ENCODE measurements around the gene CDK5R1.
A peak's percentile ranks its signal among the peaks of the same experiment; 100 is the strongest.
"Not testable (repeated sequence)": the region's sequence is repeated elsewhere in the genome, so short reads cannot be mapped to it uniquely, and the experiment has no call there.

CDK5R1 gene

DNA sequence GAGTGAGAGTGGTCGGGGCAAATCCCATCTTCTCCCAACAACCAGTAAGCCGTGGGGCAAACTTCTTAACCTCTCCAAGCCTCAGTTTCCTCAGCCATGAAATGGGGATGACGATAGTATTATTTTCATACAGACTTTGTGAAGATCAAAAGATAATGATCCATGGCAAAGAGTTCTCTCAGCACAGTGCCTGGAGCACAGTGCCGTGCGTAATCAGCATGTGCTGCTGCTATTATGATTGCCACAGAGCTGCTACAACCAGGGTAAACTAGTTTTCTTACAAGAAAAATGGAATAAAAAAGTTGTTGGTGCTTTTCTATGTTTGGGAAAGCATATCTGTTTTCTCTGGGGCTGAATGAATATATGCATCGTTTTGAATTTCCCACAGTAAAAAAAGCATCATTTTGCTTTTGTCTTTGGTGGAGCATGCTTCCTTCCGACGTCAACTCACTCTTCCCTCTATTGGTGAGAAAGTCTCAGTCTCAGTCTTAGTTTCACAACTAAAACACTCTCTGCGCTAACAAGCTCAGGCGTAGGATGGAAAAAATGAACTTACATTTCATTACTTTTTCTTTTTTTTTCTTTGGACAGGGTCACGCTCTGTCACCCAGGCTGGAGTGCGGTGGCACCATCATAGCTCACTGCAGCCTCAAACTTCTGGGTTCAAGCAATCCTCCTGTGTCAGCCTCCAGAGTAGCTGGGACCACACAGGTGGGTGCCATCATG lies 37.2 kb downstream of the CDK5R1 start:
- no peak for DNase-seq (ENCODE audit: low read depth)
- H3K4me3 ChIP-seq (ENCODE audit: control insufficient read depth, low read depth, low read length): no peak overlapping the region
- TF ChIP-seq, protein P1, sequence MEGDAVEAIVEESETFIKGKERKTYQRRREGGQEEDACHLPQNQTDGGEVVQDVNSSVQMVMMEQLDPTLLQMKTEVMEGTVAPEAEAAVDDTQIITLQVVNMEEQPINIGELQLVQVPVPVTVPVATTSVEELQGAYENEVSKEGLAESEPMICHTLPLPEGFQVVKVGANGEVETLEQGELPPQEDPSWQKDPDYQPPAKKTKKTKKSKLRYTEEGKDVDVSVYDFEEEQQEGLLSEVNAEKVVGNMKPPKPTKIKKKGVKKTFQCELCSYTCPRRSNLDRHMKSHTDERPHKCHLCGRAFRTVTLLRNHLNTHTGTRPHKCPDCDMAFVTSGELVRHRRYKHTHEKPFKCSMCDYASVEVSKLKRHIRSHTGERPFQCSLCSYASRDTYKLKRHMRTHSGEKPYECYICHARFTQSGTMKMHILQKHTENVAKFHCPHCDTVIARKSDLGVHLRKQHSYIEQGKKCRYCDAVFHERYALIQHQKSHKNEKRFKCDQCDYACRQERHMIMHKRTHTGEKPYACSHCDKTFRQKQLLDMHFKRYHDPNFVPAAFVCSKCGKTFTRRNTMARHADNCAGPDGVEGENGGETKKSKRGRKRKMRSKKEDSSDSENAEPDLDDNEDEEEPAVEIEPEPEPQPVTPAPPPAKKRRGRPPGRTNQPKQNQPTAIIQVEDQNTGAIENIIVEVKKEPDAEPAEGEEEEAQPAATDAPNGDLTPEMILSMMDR (IDR thresholded peaks at IDR 0.05; ENCODE audit: control insufficient read depth, insufficient read depth, low read depth, low read length, missing control alignments): no peak

DNA sequence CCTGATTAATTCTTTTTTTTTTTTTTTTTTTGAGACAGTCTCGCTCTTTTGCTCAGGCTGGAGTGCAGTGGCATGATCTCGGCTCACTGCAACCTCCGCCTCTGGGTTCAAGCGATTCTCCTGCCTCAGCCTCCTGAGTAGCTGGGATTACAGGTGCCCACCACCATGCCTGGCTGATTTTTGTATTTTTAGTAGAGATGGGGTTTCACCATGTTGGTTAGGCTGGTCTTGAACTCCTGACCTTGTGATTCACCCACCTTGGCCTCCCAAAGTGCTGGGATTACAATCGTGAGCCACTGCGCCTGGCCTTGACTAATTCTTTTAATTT lies 37.7 kb downstream of the CDK5R1 start:
- H3K4me3 ChIP-seq (ENCODE audit: control insufficient read depth, low read depth, low read length); DNase-seq (ENCODE audit: low read depth): not testable (repeated sequence)

DNA sequence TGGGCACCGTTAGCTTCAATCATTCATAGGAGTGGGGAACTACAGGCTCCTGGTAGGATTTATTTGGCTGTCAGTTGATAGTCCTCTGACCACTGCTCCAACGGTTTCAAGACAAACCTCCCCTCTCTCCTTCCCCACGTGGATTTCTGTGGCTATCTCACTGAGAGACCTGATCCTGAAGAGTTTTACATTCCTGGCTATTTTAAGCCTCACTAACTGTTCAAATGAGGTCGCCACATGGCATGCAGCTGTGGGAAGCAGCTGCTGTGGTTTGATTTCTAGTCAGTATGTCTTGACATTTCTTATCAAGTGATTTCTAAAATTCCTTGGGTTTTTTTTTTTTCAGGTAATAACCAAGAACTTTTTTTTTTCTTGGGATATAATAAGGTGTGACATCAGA lies 38.3 kb downstream of the CDK5R1 start:
- TF ChIP-seq, protein P1 (IDR thresholded peaks at IDR 0.05; ENCODE audit: control insufficient read depth, insufficient read depth, low read depth, low read length, missing control alignments): no peak
- DNase-seq (ENCODE audit: low read depth): peak; percentile 24
- no peak overlapping the region for H3K4me3 ChIP-seq (ENCODE audit: control insufficient read depth, low read depth, low read length)

DNA sequence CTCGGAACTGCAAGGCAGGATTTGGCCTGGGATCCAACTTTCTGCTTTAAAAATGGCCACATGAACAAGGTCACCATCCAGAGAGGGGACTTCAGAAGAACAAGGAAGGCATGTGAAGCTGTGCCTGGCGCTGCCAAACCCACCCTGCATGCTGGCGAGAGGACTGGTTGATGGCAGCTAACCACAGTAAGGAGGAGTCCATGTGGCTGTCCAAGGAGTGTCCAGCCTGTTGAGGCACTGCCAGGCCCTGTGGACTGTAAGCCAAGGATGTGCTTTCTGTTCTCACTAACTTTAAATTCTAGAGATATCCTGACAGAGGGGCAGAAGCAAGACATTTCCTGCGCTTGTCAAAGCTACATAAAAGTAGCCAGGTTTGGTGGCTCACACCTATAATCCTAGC lies 40.4 kb downstream of the CDK5R1 start:
- no peak for DNase-seq (ENCODE audit: low read depth)
- TF ChIP-seq, protein P1 (IDR thresholded peaks at IDR 0.05; ENCODE audit: control insufficient read depth, insufficient read depth, low read depth, low read length, missing control alignments): no peak
- H3K4me3 ChIP-seq (ENCODE audit: control insufficient read depth, low read depth, low read length): no peak overlapping the region

DNA sequence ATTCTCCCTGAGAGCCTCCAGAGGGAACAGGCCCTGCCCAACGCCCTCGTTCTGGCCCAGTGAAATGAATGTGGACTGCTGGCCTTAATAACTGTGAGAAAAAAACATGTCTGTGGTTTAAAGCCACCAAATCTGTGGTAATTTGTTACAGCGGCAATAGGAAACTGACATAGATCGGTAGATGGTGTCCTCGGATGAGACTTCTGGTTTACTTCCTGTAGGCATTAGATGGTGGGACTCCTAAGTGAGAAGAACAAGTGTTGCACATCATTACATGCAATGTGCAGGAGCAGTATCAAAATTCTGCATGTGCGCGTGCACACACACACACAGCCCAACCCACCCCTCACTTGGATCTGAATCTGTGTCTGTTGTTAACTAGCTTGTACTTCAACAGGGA lies 42.0 kb downstream of the CDK5R1 start:
- TF ChIP-seq, protein P1 (IDR thresholded peaks at IDR 0.05; ENCODE audit: control insufficient read depth, insufficient read depth, low read depth, low read length, missing control alignments): no peak
- no peak for DNase-seq (ENCODE audit: low read depth)
- H3K4me3 ChIP-seq (ENCODE audit: control insufficient read depth, low read depth, low read length): no peak overlapping the region

DNA sequence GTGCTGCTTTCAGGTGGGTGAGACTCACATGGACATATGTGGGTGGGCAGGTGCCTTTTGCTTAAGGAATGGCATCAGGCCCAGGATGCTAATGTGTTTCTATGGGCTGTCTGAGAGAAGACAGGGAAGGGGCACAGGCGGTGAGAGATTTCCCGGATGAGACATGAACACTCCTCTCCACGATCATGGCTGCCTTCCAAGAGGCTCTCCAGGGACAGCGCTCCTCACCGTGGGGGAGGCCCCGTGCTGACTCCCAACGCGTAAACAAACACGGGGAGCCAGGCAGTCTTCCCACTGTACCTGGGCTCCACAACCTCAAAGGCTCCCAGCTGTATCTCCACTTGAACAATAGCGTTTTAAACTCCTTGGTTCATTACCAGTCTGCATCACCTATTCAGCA lies 42.8 kb downstream of the CDK5R1 start:
- TF ChIP-seq, protein P1 (IDR thresholded peaks at IDR 0.05; ENCODE audit: control insufficient read depth, insufficient read depth, low read depth, low read length, missing control alignments): no peak
- H3K4me3 ChIP-seq (ENCODE audit: control insufficient read depth, low read depth, low read length): no peak overlapping the region
- no peak for DNase-seq (ENCODE audit: low read depth)

DNA sequence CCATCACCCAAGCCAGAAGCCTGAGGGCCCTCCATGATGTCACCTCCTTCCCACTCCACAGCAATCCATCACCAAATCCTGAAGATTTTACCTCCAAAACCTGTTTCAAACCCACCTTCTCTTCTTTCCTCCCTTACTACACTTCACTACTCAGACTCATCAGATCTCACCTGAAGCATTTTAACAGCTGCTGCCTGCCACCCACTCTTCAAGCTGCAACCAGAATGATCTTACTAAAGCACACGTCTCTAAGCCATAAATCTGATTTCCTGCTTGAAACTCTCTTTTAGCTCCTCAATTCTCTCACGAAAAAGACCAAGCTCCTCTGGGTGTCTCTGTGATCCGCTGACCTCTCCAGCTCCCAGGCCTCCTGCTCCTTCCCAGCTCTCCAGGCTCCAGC lies 46.5 kb downstream of the CDK5R1 start:
- DNase-seq (ENCODE audit: low read depth): no peak
- no peak overlapping the region for H3K4me3 ChIP-seq (ENCODE audit: control insufficient read depth, low read depth, low read length)
- TF ChIP-seq, protein P1 (IDR thresholded peaks at IDR 0.05; ENCODE audit: control insufficient read depth, insufficient read depth, low read depth, low read length, missing control alignments): no peak

All from AG09309 (cell line).